ENCODE results near the gene IL4R.

The IL4R gene

GRCh38 chr16:27369806-27370205 is 56.0 kb downstream of the IL4R start:
- Histone ChIP-seq H3K9me3 (ENCODE audit: control insufficient read depth, insufficient read depth, low read length) (no peaks in the 10 kb centered on the region), H3K4me3 (ENCODE audit: low read depth, low read length) (no peak overlapping the region), H3K27ac (ENCODE audit: low read depth, low read length) (no peak overlapping the region), H3K9ac (ENCODE audit: low read depth, low read length) (no peak overlapping the region), H3K36me3 (ENCODE audit: control insufficient read depth, insufficient read depth, low read length) (no peaks in the 10 kb centered on the region), H3K4me1 (ENCODE audit: control insufficient read depth, insufficient read depth, low read length) (no peaks in the 10 kb centered on the region), H3K27me3 (ENCODE audit: control insufficient read depth, insufficient read depth, low read length) (no peaks in the 10 kb centered on the region)

GRCh38 chr16:27370318-27370717 is 56.5 kb downstream of the IL4R start:
- Histone ChIP-seq H3K36me3 (ENCODE audit: control insufficient read depth, insufficient read depth, low read length) (no peaks in the 10 kb centered on the region), H3K4me1 (ENCODE audit: control insufficient read depth, insufficient read depth, low read length) (no peaks in the 10 kb centered on the region), H3K4me3 (ENCODE audit: low read depth, low read length) (no peak overlapping the region), H3K9ac (ENCODE audit: low read depth, low read length) (no peak overlapping the region), H3K9me3 (ENCODE audit: control insufficient read depth, insufficient read depth, low read length) (no peaks in the 10 kb centered on the region), H3K27me3 (ENCODE audit: control insufficient read depth, insufficient read depth, low read length) (no peaks in the 10 kb centered on the region), H3K27ac (ENCODE audit: low read depth, low read length) (no peak overlapping the region)

GRCh38 chr16:27373312-27373711 is 59.5 kb downstream of the IL4R start:
- no peaks in the 10 kb centered on the region for H3K36me3 ChIP-seq (ENCODE audit: control insufficient read depth, insufficient read depth, low read length)
- no peak overlapping the region for H3K9ac ChIP-seq (ENCODE audit: low read depth, low read length)
- H3K4me3 ChIP-seq (ENCODE audit: low read depth, low read length): no peak overlapping the region
- 0 out of 2 replicates have a peak, but pooled peaks cover 3% of the 10 kb centered on the region for H3K9me3 ChIP-seq (ENCODE audit: control insufficient read depth, insufficient read depth, low read length)
- H3K4me1 ChIP-seq (ENCODE audit: control insufficient read depth, insufficient read depth, low read length): no peaks in the 10 kb centered on the region
- no peak overlapping the region for H3K27ac ChIP-seq (ENCODE audit: low read depth, low read length)
- H3K27me3 ChIP-seq (ENCODE audit: control insufficient read depth, insufficient read depth, low read length): no peaks in the 10 kb centered on the region

- H3K27ac ChIP-seq (ENCODE audit: low read depth, low read length): no peak overlapping the region
- 0 out of 2 replicates have a peak, but pooled peaks cover 3% of the 10 kb centered on the region for H3K9me3 ChIP-seq (ENCODE audit: control insufficient read depth, insufficient read depth, low read length)
- no peaks in the 10 kb centered on the region for H3K36me3 ChIP-seq (ENCODE audit: control insufficient read depth, insufficient read depth, low read length)
- no peak overlapping the region for H3K9ac ChIP-seq (ENCODE audit: low read depth, low read length)
- H3K27me3 ChIP-seq (ENCODE audit: control insufficient read depth, insufficient read depth, low read length): no peaks in the 10 kb centered on the region
- H3K4me1 ChIP-seq (ENCODE audit: control insufficient read depth, insufficient read depth, low read length): no peaks in the 10 kb centered on the region
- H3K4me3 ChIP-seq (ENCODE audit: low read depth, low read length): no peak overlapping the region
Measured at GRCh38 chr16:27374221-27374803, 60.5 kb downstream of the IL4R start.

GRCh38 chr16:27374804-27375425 is 61.1 kb downstream of the IL4R start:
- 0 out of 2 replicates have a peak, but pooled peaks cover 3% of the 10 kb centered on the region for H3K9me3 ChIP-seq (ENCODE audit: control insufficient read depth, insufficient read depth, low read length)
- H3K27ac ChIP-seq (ENCODE audit: low read depth, low read length): no peak overlapping the region
- no peaks in the 10 kb centered on the region for H3K27me3 ChIP-seq (ENCODE audit: control insufficient read depth, insufficient read depth, low read length)
- no peak overlapping the region for H3K4me3 ChIP-seq (ENCODE audit: low read depth, low read length)
- no peaks in the 10 kb centered on the region for H3K36me3 ChIP-seq (ENCODE audit: control insufficient read depth, insufficient read depth, low read length)
- no peak overlapping the region for H3K9ac ChIP-seq (ENCODE audit: low read depth, low read length)
- H3K4me1 ChIP-seq (ENCODE audit: control insufficient read depth, insufficient read depth, low read length): no peaks in the 10 kb centered on the region

GRCh38 chr16:27377666-27378485 is 64.1 kb downstream of the IL4R start:
- H3K27me3 ChIP-seq (ENCODE audit: control insufficient read depth, insufficient read depth, low read length): no peaks in the 10 kb centered on the region
- no peak overlapping the region for H3K4me3 ChIP-seq (ENCODE audit: low read depth, low read length)
- no peaks in the 10 kb centered on the region for H3K36me3 ChIP-seq (ENCODE audit: control insufficient read depth, insufficient read depth, low read length)
- H3K9ac ChIP-seq (ENCODE audit: low read depth, low read length): no peak overlapping the region
- H3K27ac ChIP-seq (ENCODE audit: low read depth, low read length): no peak overlapping the region
- H3K9me3 ChIP-seq (ENCODE audit: control insufficient read depth, insufficient read depth, low read length): 0 out of 2 replicates have a peak, but pooled peaks cover 3% of the 10 kb centered on the region
- no peaks in the 10 kb centered on the region for H3K4me1 ChIP-seq (ENCODE audit: control insufficient read depth, insufficient read depth, low read length)

GRCh38 chr16:27378871-27379481 is 65.2 kb downstream of the IL4R start:
- Histone ChIP-seq H3K9me3 (ENCODE audit: control insufficient read depth, insufficient read depth, low read length) (0 out of 2 replicates have a peak, but pooled peaks cover 3% of the 10 kb centered on the region), H3K36me3 (ENCODE audit: control insufficient read depth, insufficient read depth, low read length) (no peaks in the 10 kb centered on the region), H3K4me3 (ENCODE audit: low read depth, low read length) (no peak overlapping the region), H3K4me1 (ENCODE audit: control insufficient read depth, insufficient read depth, low read length) (no peaks in the 10 kb centered on the region), H3K9ac (ENCODE audit: low read depth, low read length) (no peak overlapping the region), H3K27ac (ENCODE audit: low read depth, low read length) (no peak overlapping the region), H3K27me3 (ENCODE audit: control insufficient read depth, insufficient read depth, low read length) (no peaks in the 10 kb centered on the region)

GRCh38 chr16:27379919-27380318 is 66.1 kb downstream of the IL4R start:
- no peak overlapping the region for H3K9ac ChIP-seq (ENCODE audit: low read depth, low read length)
- no peaks in the 10 kb centered on the region for H3K4me1 ChIP-seq (ENCODE audit: control insufficient read depth, insufficient read depth, low read length)
- H3K27me3 ChIP-seq (ENCODE audit: control insufficient read depth, insufficient read depth, low read length): no peaks in the 10 kb centered on the region
- H3K4me3 ChIP-seq (ENCODE audit: low read depth, low read length): no peak overlapping the region
- H3K36me3 ChIP-seq (ENCODE audit: control insufficient read depth, insufficient read depth, low read length): no peaks in the 10 kb centered on the region
- H3K9me3 ChIP-seq (ENCODE audit: control insufficient read depth, insufficient read depth, low read length): 0 out of 2 replicates have a peak, but pooled peaks cover 3% of the 10 kb centered on the region
- no peak overlapping the region for H3K27ac ChIP-seq (ENCODE audit: low read depth, low read length)

GRCh38 chr16:27381236-27381635 is 67.5 kb downstream of the IL4R start:
- Histone ChIP-seq H3K27ac (ENCODE audit: low read depth, low read length) (no peak overlapping the region), H3K4me1 (ENCODE audit: control insufficient read depth, insufficient read depth, low read length) (no peaks in the 10 kb centered on the region), H3K27me3 (ENCODE audit: control insufficient read depth, insufficient read depth, low read length) (no peaks in the 10 kb centered on the region)

GRCh38 chr16:27381974-27382855 is 68.4 kb downstream of the IL4R start:
- Histone ChIP-seq H3K4me1 (ENCODE audit: control insufficient read depth, insufficient read depth, low read length) (no peaks in the 10 kb centered on the region), H3K36me3 (ENCODE audit: control insufficient read depth, insufficient read depth, low read length) (no peaks in the 10 kb centered on the region), H3K9me3 (ENCODE audit: control insufficient read depth, insufficient read depth, low read length) (no peaks in the 10 kb centered on the region), H3K4me3 (ENCODE audit: low read depth, low read length) (no peak overlapping the region), H3K9ac (ENCODE audit: low read depth, low read length) (no peak overlapping the region), H3K27ac (ENCODE audit: low read depth, low read length) (no peak overlapping the region), H3K27me3 (ENCODE audit: control insufficient read depth, insufficient read depth, low read length) (no peaks in the 10 kb centered on the region)

More at GRCh38 chr16:27381236-27381635, 67.5 kb downstream of the IL4R start:
- Histone ChIP-seq H3K4me3 (ENCODE audit: low read depth, low read length) (no peak overlapping the region), H3K9me3 (ENCODE audit: control insufficient read depth, insufficient read depth, low read length) (no peaks in the 10 kb centered on the region), H3K9ac (ENCODE audit: low read depth, low read length) (no peak overlapping the region), H3K36me3 (ENCODE audit: control insufficient read depth, insufficient read depth, low read length) (no peaks in the 10 kb centered on the region)

Measured in HUES48 (cell line).